ENCODE results near the gene RPL41.
"Not testable (repeated sequence)": the region's sequence is repeated elsewhere in the genome, so short reads cannot be mapped to it uniquely, and the experiment has no call there.

- not testable (repeated sequence) for TF ChIP-seq CTCF, POLR2A (IDR thresholded peaks at IDR 0.05)
Measured at GRCh38 chr12:56077966-56078365, 38.5 kb upstream of the RPL41 start.

Measured in esophagus squamous epithelium (tissue), 4 donors.